GM13976 (cell line): ENCODE data around the gene MYORG.
"Not testable (repeated sequence)": the region's sequence is repeated elsewhere in the genome, so short reads cannot be mapped to it uniquely, and the experiment has no call there.

Experiments
- DNase-seq: peaks from one replicate; pipeline ENCODE4 v3.0.0; 2012; ENCODE audit warnings: low spot score
- in situ Hi-C: fragments of 300-500 bp; cut with MboI; formaldehyde crosslinking; loops from one replicate; pipeline ENCODE4 v1.12.0; 2022; ENCODE audit warnings: low sequenced_read_pairs, mixed read lengths, inconsistent platforms; ENCODE audit not compliant: unreplicated experiment
- TF ChIP-seq, protein P1 (sequence below): IDR thresholded peaks from 2 replicates; pipeline ENCODE4 v1.5.1; 2012; ENCODE audit warnings: borderline replicate concordance, mild to moderate bottlenecking; ENCODE audit not compliant: insufficient read depth; ENCODE audit errors: extremely low read depth, missing control alignments, control extremely low read depth

Gene MYORG

DNA sequence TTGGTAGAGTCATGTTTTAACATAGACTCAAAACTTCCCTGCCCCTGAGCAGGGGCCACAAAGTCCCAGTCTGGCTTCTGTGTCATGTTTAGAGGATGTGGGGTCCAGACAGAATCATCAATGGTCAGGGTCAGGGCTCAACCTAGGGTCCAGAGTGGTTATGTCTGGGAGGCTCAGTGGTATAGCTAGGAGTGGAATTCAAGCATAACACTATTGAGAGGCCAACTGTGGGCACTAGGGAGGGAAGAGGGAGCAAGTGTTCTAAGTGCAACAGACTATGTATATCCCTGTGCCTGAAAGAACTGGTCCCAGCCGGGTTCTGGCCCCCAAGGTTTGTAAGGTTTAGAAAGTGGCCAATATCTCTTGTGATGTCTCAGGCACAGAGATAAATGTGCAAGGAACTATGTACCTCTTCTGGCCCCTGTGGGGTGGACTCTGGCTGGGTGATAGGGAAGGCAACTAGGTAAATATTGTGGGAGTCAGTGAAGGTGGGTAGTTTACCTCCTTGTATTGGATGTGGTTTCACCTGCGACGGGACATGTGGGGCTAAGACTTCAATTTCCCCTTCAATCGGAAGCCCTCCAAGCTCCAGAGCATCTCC is 14.0 kb downstream of the MYORG start:
- in situ Hi-C loops, result no loop called here
- DNase-seq, result no peak
- TF ChIP-seq, protein P1, sequence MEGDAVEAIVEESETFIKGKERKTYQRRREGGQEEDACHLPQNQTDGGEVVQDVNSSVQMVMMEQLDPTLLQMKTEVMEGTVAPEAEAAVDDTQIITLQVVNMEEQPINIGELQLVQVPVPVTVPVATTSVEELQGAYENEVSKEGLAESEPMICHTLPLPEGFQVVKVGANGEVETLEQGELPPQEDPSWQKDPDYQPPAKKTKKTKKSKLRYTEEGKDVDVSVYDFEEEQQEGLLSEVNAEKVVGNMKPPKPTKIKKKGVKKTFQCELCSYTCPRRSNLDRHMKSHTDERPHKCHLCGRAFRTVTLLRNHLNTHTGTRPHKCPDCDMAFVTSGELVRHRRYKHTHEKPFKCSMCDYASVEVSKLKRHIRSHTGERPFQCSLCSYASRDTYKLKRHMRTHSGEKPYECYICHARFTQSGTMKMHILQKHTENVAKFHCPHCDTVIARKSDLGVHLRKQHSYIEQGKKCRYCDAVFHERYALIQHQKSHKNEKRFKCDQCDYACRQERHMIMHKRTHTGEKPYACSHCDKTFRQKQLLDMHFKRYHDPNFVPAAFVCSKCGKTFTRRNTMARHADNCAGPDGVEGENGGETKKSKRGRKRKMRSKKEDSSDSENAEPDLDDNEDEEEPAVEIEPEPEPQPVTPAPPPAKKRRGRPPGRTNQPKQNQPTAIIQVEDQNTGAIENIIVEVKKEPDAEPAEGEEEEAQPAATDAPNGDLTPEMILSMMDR, result no peak

DNA sequence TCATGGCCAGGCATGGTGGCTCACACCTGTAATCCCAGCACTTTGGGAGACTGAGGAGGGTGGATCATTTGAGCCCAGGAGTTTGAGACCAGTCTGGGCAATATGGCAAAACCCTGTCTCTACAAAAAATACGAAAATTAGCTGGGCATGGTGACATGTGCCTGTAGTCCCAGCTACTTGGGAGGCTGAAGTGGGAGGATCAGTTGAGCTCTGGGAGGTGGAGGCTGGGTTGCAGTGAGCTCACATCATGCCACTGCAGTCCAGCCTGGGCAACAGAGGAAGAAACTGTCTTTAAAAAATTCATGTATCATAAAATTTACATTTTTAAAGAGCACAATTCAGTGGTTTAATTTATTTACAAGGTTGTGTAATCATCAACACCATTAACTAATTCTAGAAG is 23.7 kb downstream of the MYORG start:
- not testable (repeated sequence) for DNase-seq

DNA sequence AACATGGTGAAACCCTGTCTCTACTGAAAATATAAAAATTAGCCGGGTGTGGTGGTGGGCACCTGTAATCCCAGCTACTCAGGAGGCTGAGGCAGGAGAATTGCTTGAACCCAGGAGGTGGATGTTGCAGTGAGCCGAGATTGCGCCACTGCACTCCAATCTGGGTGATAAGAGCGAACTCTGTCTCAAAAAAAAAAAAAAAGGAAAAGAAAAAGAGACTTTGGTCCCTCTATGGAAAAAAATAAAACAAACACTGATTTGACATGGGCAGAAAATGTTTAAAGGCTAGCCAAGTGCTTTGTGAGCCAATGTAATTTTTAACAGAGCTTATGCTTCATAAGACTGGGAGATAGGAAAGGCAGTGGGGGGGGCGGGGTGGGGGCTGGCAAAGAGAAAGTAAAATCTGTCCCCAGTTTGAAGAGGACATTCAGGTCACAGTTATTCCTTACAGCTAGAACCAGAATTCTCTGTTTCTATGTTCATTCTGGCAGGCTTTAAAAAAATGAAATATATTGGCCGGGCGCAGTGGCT is 24.5 kb downstream of the MYORG start:
- in situ Hi-C loops, result not testable (repeated sequence)

More for the DNA sequence above, 23.7 kb downstream of the MYORG start:
- in situ Hi-C loops, result not testable (repeated sequence)

DNA sequence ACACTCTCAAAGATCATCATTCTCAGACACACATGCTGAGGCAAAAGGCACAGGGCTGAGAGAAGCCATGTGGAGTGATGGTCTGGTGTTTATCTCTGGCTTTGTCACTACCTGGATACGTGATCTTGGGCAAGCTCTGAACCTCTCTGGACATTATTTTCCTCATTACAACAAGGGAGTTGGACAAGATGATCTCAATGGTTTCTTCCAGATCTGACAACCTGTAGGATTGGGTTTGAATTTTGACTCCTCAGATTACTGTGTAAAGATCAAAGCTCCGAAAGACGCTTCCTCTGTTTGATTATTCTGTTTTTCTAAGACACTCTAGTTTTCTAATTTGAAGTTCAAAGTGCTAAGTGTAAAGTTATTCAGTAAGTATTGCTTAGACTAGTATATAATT is 27.4 kb downstream of the MYORG start:
- in situ Hi-C loops, result no loop called here
- TF ChIP-seq, protein P1, result no peak
- no peak for DNase-seq

More for the DNA sequence above, 24.5 kb downstream of the MYORG start:
- DNase-seq, result not testable (repeated sequence)

DNA sequence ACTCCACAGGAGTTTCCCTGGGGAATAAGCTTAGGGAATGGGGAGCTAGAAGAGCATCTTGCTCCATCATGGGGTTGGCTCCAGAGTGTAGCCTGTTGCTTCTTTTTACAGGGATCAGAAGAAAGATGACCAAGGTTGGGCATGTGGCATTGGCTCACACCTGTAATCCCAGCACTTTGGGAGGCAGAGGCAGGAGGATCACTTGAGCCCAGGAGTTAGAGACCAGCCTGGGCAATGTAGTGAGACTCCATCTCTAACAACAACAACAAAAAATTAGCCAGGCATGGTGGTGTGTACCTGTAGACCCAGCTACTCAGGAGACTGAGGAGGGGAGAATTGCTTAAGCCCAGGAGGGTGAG is 28.9 kb downstream of the MYORG start:
- DNase-seq, result no peak
- in situ Hi-C loops, result no loop called here
- TF ChIP-seq, protein P1, result no peak

DNA sequence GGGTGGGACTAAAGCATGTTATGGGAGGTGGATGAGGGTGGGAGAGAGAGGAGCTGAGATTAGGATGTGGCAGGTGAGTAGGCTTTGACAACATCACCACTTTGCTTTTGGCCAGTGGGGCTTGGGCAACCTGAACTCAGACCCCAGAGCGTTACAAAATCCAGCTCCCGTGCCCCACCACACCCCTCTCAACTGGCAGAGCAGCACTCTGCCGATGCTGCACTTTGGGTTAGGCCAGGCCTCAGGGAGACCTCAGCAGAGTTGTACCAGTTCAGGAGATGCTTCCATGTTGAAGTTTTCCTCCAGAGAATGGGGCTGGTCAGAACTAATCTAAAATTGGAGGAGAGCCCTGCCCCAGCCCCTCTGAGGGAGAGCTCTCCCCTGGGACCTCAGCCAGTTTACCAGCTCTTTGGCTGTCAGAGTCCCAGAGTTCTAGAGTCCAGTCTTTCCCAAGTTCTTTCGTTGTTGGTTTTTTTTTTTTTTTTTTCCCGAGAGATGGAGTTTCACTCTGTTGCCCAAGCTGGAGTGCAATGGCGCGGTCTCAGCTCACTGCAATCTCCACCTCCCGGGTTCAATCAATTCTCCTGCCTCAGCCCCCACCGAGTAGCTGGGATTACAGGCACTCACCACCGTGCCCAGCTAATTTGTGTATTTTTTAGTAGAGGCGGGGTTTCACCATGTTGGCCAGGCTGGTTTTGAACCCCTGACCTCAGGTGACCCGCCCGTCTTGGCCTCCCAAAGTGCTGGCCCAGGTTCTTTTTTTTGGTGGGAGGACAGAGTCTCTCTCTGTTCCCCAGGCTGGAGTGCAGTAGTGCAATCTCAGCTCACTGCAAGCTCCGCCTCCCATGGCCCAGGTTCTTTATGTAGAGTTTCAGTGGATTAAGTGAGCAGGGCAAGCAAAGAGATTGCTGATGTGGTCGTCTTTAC is 29.6 kb downstream of the MYORG start:
- TF ChIP-seq, protein P1, result no peak
- no peak for DNase-seq
- in situ Hi-C loops, result no loop called here

DNA sequence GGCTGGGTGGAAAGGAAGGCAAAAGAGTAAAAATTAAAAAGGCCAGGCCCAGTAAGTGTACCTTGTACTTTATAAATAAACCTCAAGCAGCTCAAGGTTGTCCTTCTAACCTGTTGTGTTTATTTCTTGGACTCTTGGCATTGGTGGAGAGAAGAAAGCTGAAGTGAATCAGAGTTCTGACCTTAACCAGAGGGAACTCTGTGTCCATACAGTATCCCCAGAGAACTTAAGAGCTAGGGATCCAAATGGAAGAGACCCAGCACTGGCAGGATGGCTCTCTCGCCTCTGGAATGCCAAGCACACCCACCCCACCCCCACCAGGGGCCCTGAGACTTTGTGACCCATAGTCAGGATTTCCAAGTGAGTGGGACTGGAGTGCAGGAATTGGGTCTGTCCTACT is 33.1 kb downstream of the MYORG start:
- DNase-seq, result no peak
- TF ChIP-seq, protein P1, result no peak
- in situ Hi-C loops, result no loop called here

DNA sequence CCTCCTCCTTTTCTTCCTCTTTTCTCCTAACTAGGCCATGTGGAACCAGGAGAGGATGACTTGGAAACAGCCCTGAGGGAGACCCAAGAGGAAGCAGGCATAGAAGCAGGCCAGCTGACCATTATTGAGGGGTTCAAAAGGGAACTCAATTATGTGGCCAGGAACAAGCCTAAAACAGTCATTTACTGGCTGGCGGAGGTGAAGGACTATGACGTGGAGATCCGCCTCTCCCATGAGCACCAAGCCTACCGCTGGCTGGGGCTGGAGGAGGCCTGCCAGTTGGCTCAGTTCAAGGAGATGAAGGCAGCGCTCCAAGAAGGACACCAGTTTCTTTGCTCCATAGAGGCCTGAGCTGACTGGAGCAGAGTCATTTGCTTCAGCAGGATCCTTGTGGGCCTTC is 33.6 kb downstream of the MYORG start:
- TF ChIP-seq, protein P1, result no peak
- DNase-seq, result no peak
- in situ Hi-C loops, result no loop called here
